Esophagus muscularis mucosa (tissue), 4 donors: Measurements from ENCODE around the gene GPA33. TPM values are rescaled to one million over a fixed set of nuclear protein-coding genes. Genes with fewer than 3 reads are reported as not detected.

Experiments
- DNase-seq: peaks from one replicate; pipeline ENCODE4 v3.0.0-alpha.2; 2017; ENCODE audit errors: extremely low spot score
- H3K27ac ChIP-seq, 4 donors: fragments of 200-600 bp; sonication (generic); replicated peaks in 1 of 4; 1 replicate in 3 of 4; 2 replicates in 1 of 4; pipeline ENCODE4 v1.5.1; 2016 to 2019; ENCODE audit warnings: mild to moderate bottlenecking in 1 of 4
- H3K27me3 ChIP-seq, 4 donors: fragments of 200-600 bp; sonication (generic); one replicate each; pipeline versions ENCODE4 v1.5.1 to v1.6.0; 2016 to 2019
- H3K36me3 ChIP-seq, 4 donors: fragments of 200-600 bp; sonication (generic); one replicate each; pipeline ENCODE4 v1.5.1; 2016 to 2019
- H3K4me1 ChIP-seq, 4 donors: fragments of 200-600 bp; sonication (generic); one replicate each; pipeline ENCODE4 v1.5.1; 2016 to 2019
- H3K4me3 ChIP-seq, 4 donors: fragments of 200-600 bp; sonication (generic); 1 replicate in 2 of 4; 2 replicates in 2 of 4; pipeline ENCODE4 v1.5.1; 2016 to 2019; ENCODE audit warnings: mild to moderate bottlenecking in 4 of 4, moderate library complexity in 1 of 4
- H3K9me3 ChIP-seq, 4 donors: fragments of 200-600 bp; sonication (generic); 1 replicate in 3 of 4; 2 replicates in 1 of 4; pipeline ENCODE4 v1.5.1; 2016 to 2019
- CTCF ChIP-seq, 3 experiments: fragments of 200-600 bp in 2 of 3; fragments of 450-650 bp in 1 of 3; sonication (generic) in 2 of 3; IDR thresholded peaks; one replicate each; pipeline ENCODE4 v1.5.1; 2017 to 2019; ENCODE audit warnings: antibody characterized with exemption in 3 of 3, mild to moderate bottlenecking in 2 of 3, moderate library complexity in 1 of 3
- EP300 ChIP-seq: sonication (generic); formaldehyde crosslinking; IDR thresholded peaks from one replicate; pipeline ENCODE4 v1.6.1; 2017; ENCODE audit warnings: antibody characterized with exemption
- POLR2A ChIP-seq: fragments of 450-650 bp; IDR thresholded peaks from one replicate; pipeline ENCODE4 v1.6.1; 2017; ENCODE audit warnings: antibody characterized with exemption, moderate library complexity, mild to moderate bottlenecking, low read depth
- POLR2AphosphoS5 ChIP-seq, 2 donors: sonication (generic); formaldehyde crosslinking; IDR thresholded peaks; one replicate each; pipeline ENCODE4 v1.6.1; 2017; ENCODE audit warnings: antibody characterized with exemption in 2 of 2
- WGBS: methylation state at CpG from one replicate; pipeline ENCODE4 v1.1.5; 2018; 5-methylcytosine and 5-hydroxymethylcytosine counted together
- intact Hi-C: fragments of 100-400 bp; cut with DNase I; formaldehyde crosslinking; loops from one replicate; pipeline ENCODE4 v1.15.1; 2023
- total RNA-seq, 4 donors: library from RNA; depleted of rRNA; stranded (reverse); fragments of >200 nt; gene quantifications; one replicate each; pipeline versions ENCODE4 v1.1.0 to v1.2.1, GENCODE V29; 2016

The GPA33 gene
- total RNA-seq, 4 donors from 2014 or later = 0.57 TPM; not detected in 3

DNA sequence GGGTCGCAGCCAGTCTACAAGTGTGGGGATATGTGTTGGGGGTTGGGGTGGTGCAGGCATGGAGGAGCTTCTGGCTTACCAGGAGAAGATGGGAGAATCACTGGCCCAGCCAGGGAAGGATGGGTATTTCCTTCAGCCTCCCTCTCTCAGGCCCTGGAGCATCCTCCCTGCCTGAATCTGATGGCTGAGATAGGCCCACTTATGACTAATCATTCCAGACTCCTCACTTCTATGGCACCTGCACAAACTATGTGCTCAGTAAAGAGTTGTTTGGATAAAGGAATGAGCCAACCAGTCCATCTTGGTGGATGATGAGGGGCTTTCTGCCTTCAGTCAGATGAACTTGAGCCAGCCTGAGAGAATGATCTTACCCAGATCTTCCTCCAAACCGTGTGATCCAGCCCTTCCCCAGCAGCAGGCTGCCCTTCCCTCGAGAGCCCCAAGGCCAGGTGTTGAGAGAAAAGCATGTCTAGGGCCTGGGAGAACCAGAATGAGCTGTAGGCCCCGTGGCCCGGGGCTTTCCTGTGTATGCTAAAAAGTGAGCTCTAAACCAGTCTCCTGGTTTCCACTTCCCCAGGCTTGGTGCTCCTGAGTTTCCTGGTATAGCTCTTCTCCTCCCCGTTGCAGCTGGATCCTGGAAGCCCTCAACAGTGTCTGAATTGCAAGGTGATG, 1.3 kb downstream of the GPA33 start:
- no peak overlapping the region for H3K27ac ChIP-seq
- no peaks in the 10 kb centered on the region for H3K36me3 ChIP-seq
- H3K9me3 ChIP-seq = no peaks in the 10 kb centered on the region
- H3K27me3 ChIP-seq = no peaks in the 10 kb centered on the region
- H3K4me1 ChIP-seq = peaks cover 0 to 17% (median 0%) of the 10 kb centered on the region in 4 donors
- TF ChIP-seq POLR2AphosphoS5 (IDR thresholded peaks at IDR 0.05) = no peak
- H3K4me3 ChIP-seq = no peak overlapping the region
- intact Hi-C loops = no loop called here
- 80% methylated on average over 6 of the region's 6 CpGs for WGBS
- no peak for DNase-seq

GRCh38 chr1:167086768-167087167, 3.4 kb downstream of the GPA33 start:
- intact Hi-C loops = no loop called here
- Histone ChIP-seq H3K4me1 (peaks cover 0 to 9% (median 0%) of the 10 kb centered on the region in 4 donors), H3K27ac (no peak overlapping the region), H3K9me3 (no peaks in the 10 kb centered on the region), H3K4me3 (no peak overlapping the region), H3K36me3 (no peaks in the 10 kb centered on the region), H3K27me3 (peaks cover 0 to 7% (median 0%) of the 10 kb centered on the region in 4 donors)
- DNase-seq = no peak
- 90% methylated on average over 3 of the region's 3 CpGs for WGBS
- no peak for TF ChIP-seq EP300

DNA sequence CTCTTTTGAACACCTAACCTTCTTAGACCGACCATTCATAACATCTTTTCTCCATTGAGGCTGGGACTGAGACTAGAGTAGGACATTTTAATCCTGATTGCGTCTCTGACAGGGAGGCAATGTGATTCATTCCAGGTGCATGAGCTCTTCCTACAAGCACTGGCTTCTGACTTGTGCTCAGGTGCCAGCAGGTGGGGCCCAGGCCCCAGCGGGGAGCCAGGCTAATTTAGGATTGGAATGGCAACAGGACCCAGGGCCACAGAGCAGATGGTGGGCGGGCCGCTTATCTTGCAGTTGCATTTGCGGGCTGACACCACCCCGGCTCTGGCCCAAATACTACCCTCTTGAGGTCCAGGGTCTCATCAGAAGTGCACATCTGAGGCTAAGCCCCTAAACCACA, 4.1 kb downstream of the GPA33 start:
- no peaks in the 10 kb centered on the region for H3K9me3 ChIP-seq

DNA sequence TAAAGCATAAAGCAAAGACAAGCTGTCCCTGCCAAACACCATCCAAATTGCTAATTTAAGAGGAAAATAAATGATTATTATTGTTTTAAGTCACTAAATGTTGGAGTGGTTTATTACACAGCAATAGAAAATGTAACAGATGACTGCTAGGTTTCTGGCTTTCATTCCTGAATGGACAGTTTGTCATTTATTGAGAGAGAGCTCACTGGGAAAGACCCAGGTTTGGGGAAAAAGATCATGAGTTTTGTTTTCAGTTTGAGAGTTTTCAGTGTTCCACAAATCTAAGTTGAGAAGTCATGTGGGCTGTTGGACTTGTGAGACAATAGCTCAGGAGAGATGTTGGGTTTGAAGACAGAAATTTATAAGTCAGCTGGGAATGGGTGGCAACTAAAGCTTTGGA, 5.4 kb downstream of the GPA33 start:
- H3K27me3 ChIP-seq = peaks cover 0 to 26% (median 0%) of the 10 kb centered on the region in 4 donors
- H3K27ac ChIP-seq = no peak overlapping the region
- H3K4me3 ChIP-seq = no peak overlapping the region
- no peaks in the 10 kb centered on the region for H3K36me3 ChIP-seq
- TF ChIP-seq POLR2AphosphoS5 (IDR thresholded peaks at IDR 0.05) (no peak), EP300 (no peak), POLR2A (no peak), CTCF (IDR thresholded peaks at IDR 0.05) (no peak)
- H3K4me1 ChIP-seq = peaks cover 0 to 9% (median 0%) of the 10 kb centered on the region in 4 donors
- H3K9me3 ChIP-seq = no peaks in the 10 kb centered on the region
- intact Hi-C loops = no loop called here
- no peak for DNase-seq

More for the DNA sequence above, 4.1 kb downstream of the GPA33 start:
- Histone ChIP-seq H3K27me3 (peaks cover 0 to 14% (median 0%) of the 10 kb centered on the region in 4 donors), H3K4me1 (peaks cover 0 to 9% (median 0%) of the 10 kb centered on the region in 4 donors), H3K27ac (no peak overlapping the region), H3K36me3 (no peaks in the 10 kb centered on the region), H3K4me3 (no peak overlapping the region)
- TF ChIP-seq POLR2A = no peak
- intact Hi-C loops = no loop called here
- DNase-seq = no peak
- 91% methylated on average over 7 of the region's 7 CpGs for WGBS

GRCh38 chr1:167083871-167084270, 6.3 kb downstream of the GPA33 start:
- Histone ChIP-seq H3K36me3 (no peaks in the 10 kb centered on the region), H3K27me3 (peaks cover 0 to 27% (median 0%) of the 10 kb centered on the region in 4 donors), H3K27ac (no peak overlapping the region), H3K4me1 (peaks cover 0 to 9% (median 0%) of the 10 kb centered on the region in 4 donors), H3K9me3 (no peaks in the 10 kb centered on the region), H3K4me3 (no peak overlapping the region)
- WGBS = 70% methylated on average over 3 of the region's 3 CpGs
- intact Hi-C loops = no loop called here
- TF ChIP-seq POLR2AphosphoS5 (IDR thresholded peaks at IDR 0.05) (no peak), CTCF (IDR thresholded peaks at IDR 0.05) (no peak), EP300 (no peak), POLR2A (no peak)
- DNase-seq = no peak

GRCh38 chr1:167083066-167083665, 7.0 kb downstream of the GPA33 start:
- Histone ChIP-seq H3K9me3 (no peaks in the 10 kb centered on the region), H3K4me3 (no peak overlapping the region), H3K36me3 (no peaks in the 10 kb centered on the region), H3K4me1 (peaks cover 0 to 9% (median 0%) of the 10 kb centered on the region in 4 donors), H3K27ac (no peak overlapping the region), H3K27me3 (peaks cover 0 to 27% (median 0%) of the 10 kb centered on the region in 4 donors)
- intact Hi-C loops = no loop called here
- 33% methylated on average over 6 of the region's 6 CpGs for WGBS
- DNase-seq = no peak
- TF ChIP-seq CTCF (IDR thresholded peaks at IDR 0.05) = no peak
- no peak for TF ChIP-seq EP300
- TF ChIP-seq POLR2AphosphoS5 (IDR thresholded peaks at IDR 0.05) = no peak
- no peak for TF ChIP-seq POLR2A
